Kidney (tissue), 22 donors: ENCODE results near the gene PGLYRP3. TPM values are rescaled to one million over a fixed set of nuclear protein-coding genes. Genes with fewer than 3 reads are reported as not detected.

Source experiments
- DNase-seq, 5 donors: peaks; one replicate each; pipeline ENCODE4 v3.0.0-alpha.2; 2013 to 2020
- FAIRE-seq: peaks from 2 replicates; lab custom pipeline; 2012; peaks lifted over from hg19 to GRCh38; lab: Jason Lieb, UNC
- H3K27ac ChIP-seq, 2 donors: one replicate each; pipeline ENCODE4 v1.7.0; 2013; ENCODE audit warnings: low read depth in 2 of 2, low read length in 2 of 2, inconsistent platforms in 1 of 2
- H3K27me3 ChIP-seq: one replicate; pipeline ENCODE4 v1.7.1; 2013; ENCODE audit warnings: low read length, inconsistent platforms; ENCODE audit not compliant: control insufficient read depth, insufficient read depth
- H3K36me3 ChIP-seq, 3 donors: one replicate each; pipeline versions ENCODE4 v1.7.0 to v1.7.1; 2013; ENCODE audit warnings: low read length in 3 of 3, control low read depth in 1 of 3, inconsistent platforms in 1 of 3; ENCODE audit not compliant: insufficient read depth in 3 of 3, control insufficient read depth in 2 of 3
- H3K4me1 ChIP-seq, 3 donors: one replicate each; pipeline versions ENCODE4 v1.7.0 to v1.7.1; 2013; ENCODE audit warnings: low read length in 3 of 3, inconsistent platforms in 1 of 3, low read depth in 1 of 3; ENCODE audit not compliant: control insufficient read depth in 2 of 3, insufficient read depth in 2 of 3
- H3K4me3 ChIP-seq, 3 donors: one replicate each; pipeline versions ENCODE4 v1.7.0 to v1.8.1; 2013; ENCODE audit warnings: low read length in 3 of 3, control low read depth in 1 of 3, inconsistent platforms in 1 of 3
- H3K9ac ChIP-seq, 3 donors: one replicate each; pipeline versions ENCODE4 v1.7.0 to v1.7.1; 2013; ENCODE audit warnings: low read length in 3 of 3, control low read depth in 1 of 3, inconsistent platforms in 1 of 3
- H3K9me3 ChIP-seq, 3 donors: one replicate each; pipeline versions ENCODE4 v1.7.0 to v1.7.1; 2013; ENCODE audit warnings: low read length in 3 of 3, control low read depth in 1 of 3, inconsistent platforms in 1 of 3; ENCODE audit not compliant: control insufficient read depth in 2 of 3, insufficient read depth in 1 of 3
- intact Hi-C: fragments of 100-400 bp; cut with DNase I; formaldehyde crosslinking; loops from one replicate; pipeline ENCODE4 v1.11.1; 2022
- long read RNA-seq, 10 donors: library from polyadenylated mRNA in 1 of 10; unstranded in 1 of 10; transcript quantifications; one replicate each; pipeline ENCODE4 v2.0.0 and lab custom pipeline, GENCODE V29; 2021 to 2026
- polyA plus RNA-seq: library from polyadenylated mRNA; stranded (reverse); fragments of 350-450 nt; fragmentation: Illumina TruSeq; extraction: RNeasy Lipid Tissue Mini Kit (QIAGEN cat#74804); gene quantifications from one replicate; pipeline ENCODE4 v1.2.3, GENCODE V29; 2014; ENCODE audit warnings: low read depth, low replicate concordance; ENCODE audit not compliant: insufficient read depth
- total RNA-seq: library from RNA; stranded (reverse); fragmentation: NEBNext Ultra II Directional; extraction: Animal tissue kit (Norgen Biotek cat#: 25700); gene quantifications from one replicate; pipeline ENCODE4 v1.2.1, GENCODE V29; 2021
- TF ChIP-seq, protein P1 (sequence below): IDR thresholded peaks from 3 replicates; pipeline ENCODE4 v1.5.1; 2012; ENCODE audit warnings: mild to moderate bottlenecking, moderate library complexity, borderline replicate concordance; ENCODE audit not compliant: insufficient read depth; ENCODE audit errors: extremely low read depth
- donor health status: control.
- donor health status: control.
- donor health status: control.
- donor health status: control.
- donor health status: control.
- donor health status: DM: yes; HTN: yes; CAD: no.
- donor health status: Normal renal cell carcinoma (clear cell type).

PGLYRP3 gene, protein sequence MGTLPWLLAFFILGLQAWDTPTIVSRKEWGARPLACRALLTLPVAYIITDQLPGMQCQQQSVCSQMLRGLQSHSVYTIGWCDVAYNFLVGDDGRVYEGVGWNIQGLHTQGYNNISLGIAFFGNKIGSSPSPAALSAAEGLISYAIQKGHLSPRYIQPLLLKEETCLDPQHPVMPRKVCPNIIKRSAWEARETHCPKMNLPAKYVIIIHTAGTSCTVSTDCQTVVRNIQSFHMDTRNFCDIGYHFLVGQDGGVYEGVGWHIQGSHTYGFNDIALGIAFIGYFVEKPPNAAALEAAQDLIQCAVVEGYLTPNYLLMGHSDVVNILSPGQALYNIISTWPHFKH
- total RNA-seq: not detected
- polyA plus RNA-seq: not detected
- long read RNA-seq, donor 1: 0 reads
- long read RNA-seq, donor 2: 0 reads
- long read RNA-seq, donor 3: 0 reads
- long read RNA-seq, donor 4: 0 reads
- long read RNA-seq, donor 5: 0 reads
- long read RNA-seq, donor 6: 0 reads
- long read RNA-seq, donor 7: 0 reads
- long read RNA-seq, donor 8: 0 reads
- long read RNA-seq, donor 9: 0 reads
- long read RNA-seq, donor 10: 0 reads

DNA sequence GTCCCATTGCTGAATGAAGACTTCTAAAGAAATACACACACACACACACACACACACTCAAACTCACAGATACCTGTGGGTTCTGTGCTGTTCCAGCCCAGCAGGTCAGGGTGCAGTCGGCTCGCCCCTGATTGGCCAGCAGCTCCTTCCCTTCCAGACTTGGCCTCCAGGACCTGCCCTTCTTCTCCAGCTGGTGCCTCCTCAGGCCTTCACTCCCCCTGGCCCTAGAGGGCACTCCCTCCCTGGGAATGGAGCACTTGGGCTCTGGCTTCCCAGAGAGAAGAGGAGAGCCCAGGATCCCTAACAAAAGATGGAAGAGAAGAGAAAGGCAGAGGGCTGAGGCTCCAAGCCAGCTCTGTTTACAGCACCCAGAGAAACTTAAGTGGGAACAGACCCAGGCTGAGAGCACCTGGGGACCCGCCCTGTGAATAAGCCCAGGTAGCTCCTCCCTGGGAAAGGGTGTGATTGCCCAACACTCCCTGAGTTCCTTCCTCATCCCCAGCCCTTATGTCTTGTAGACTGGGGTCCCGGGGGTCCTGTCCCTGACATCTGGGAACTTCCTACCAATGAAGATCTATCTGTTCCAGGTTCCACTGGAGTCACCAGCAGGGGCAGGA is at the start of gene PGLYRP3:
PGLYRP3 (minus strand) TSS at position 383 of the 617 bp plus-strand sequence. CDS start 2,287 bp downstream, outside the sequence.
- Histone ChIP-seq H3K27me3 (no peaks in the 10 kb centered on the region), H3K27ac (no peak within 1 kb of the TSS), H3K9me3 (no peaks in the 10 kb centered on the region), H3K4me1 (no peaks in the 10 kb centered on the region), H3K36me3 (no peaks in the 10 kb centered on the region), H3K9ac (no peak within 1 kb of the TSS), H3K4me3 (no peak within 1 kb of the TSS)
- no peak for DNase-seq
- FAIRE-seq: no peak
- intact Hi-C loops: no loop called here
- TF ChIP-seq, protein P1, sequence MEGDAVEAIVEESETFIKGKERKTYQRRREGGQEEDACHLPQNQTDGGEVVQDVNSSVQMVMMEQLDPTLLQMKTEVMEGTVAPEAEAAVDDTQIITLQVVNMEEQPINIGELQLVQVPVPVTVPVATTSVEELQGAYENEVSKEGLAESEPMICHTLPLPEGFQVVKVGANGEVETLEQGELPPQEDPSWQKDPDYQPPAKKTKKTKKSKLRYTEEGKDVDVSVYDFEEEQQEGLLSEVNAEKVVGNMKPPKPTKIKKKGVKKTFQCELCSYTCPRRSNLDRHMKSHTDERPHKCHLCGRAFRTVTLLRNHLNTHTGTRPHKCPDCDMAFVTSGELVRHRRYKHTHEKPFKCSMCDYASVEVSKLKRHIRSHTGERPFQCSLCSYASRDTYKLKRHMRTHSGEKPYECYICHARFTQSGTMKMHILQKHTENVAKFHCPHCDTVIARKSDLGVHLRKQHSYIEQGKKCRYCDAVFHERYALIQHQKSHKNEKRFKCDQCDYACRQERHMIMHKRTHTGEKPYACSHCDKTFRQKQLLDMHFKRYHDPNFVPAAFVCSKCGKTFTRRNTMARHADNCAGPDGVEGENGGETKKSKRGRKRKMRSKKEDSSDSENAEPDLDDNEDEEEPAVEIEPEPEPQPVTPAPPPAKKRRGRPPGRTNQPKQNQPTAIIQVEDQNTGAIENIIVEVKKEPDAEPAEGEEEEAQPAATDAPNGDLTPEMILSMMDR: no peak

DNA sequence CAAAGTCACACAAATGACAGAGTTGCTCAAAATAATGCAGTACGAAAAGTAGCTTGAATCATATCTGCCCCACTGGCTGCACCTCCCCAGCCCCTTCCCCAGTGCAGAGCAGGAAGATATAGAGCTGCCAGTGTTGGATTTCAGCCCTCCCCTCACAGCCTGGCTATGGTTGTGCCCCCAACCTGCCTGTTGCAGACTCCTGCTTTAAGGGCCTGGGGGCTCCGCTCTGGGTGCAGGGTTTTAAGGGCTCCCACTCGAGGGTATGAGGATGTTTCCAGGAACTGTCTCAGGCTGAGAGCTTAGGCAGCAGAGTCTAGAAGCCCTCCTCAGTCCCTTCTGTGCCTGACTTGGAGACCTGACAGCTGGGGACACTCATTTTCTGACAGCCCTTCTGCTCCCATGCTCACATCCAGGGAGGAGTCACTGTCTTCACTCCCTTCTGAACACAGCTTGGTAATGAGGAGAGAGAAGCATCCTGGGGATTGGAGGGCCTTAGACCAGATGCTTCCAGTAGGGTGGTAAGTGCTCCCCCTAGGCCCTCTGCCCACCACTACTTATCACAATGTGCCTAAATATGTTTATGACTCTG is 49.5 kb upstream of the PGLYRP3 start:
- Histone ChIP-seq H3K27ac (no peak overlapping the region), H3K9me3 (no peaks in the 10 kb centered on the region), H3K9ac (no peak overlapping the region), H3K27me3 (no peaks in the 10 kb centered on the region), H3K36me3 (no peaks in the 10 kb centered on the region), H3K4me3 (no peak overlapping the region), H3K4me1 (no peaks in the 10 kb centered on the region)
- TF ChIP-seq, protein P1: no peak
- DNase-seq: peak in 4 of 5 donors; percentile 52 to 89 (median 71)
- intact Hi-C loops: no loop called here
- no peak for FAIRE-seq

DNA sequence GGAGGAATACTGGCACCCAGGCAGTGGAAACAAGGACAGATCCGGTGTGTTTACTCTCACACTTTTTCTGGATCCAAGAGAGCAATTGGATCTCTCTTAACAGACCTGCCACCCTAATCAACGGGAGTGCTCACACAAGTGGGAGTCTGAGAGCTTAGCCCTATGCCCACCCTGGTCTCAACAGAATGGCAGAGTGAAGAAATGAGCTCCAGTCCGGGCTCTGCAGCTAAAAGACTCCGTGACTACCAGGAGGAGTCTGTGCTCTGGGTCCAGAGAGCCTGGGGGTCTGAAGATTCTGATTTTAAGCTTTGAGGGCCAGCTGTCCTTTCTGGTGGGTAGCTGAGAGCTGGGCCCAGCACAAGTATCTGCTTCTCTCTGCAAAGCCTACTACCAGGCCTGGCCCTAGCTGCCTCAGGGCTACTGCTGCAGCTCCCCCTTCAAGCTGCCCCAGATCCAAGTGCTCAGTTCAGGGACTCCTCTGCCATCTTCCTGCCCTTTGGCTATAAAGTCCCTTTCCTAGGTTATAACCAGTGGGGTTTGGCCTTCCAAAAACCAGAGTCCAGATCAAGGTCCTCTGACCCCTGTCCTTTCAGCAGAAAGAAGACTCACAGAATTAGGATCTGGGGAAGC is 48.8 kb upstream of the PGLYRP3 start:
- Histone ChIP-seq H3K4me3 (no peak overlapping the region), H3K4me1 (no peaks in the 10 kb centered on the region), H3K9me3 (no peaks in the 10 kb centered on the region), H3K27me3 (no peaks in the 10 kb centered on the region), H3K9ac (no peak overlapping the region), H3K27ac (no peak overlapping the region), H3K36me3 (no peaks in the 10 kb centered on the region)
- FAIRE-seq (no peak), DNase-seq (peak in 1 of 5 donors; percentile 18)
- TF ChIP-seq, protein P1: no peak
- intact Hi-C loops: no loop called here
